HEK293 (cell line): ENCODE data around the gene CDC25C.

Source experiments
- CTCF ChIA-PET: fragments of 350-600 bp; formaldehyde crosslinking; extraction: SDS; loops from one replicate; lab custom pipeline; 2021; ENCODE audit warnings: antibody characterized with exemption; lab: Yijun Ruan, JAX
- POLR2A ChIA-PET: fragments of 300-600 bp; formaldehyde crosslinking; extraction: SDS; loops from one replicate; lab custom pipeline; 2020; ENCODE audit warnings: antibody characterized with exemption, inconsistent platforms; lab: Yijun Ruan, JAX
- H3K27ac ChIP-seq: fragments of 200-500 bp; sonication (Bioruptor generic); 2 replicates; pipeline ENCODE4 v1.5.1; 2014; ENCODE audit warnings: low read depth, low read length, control low read depth, inconsistent platforms; ENCODE audit errors: extremely low read depth
- H3K36me3 ChIP-seq, 2 experiments: fragments of 200-500 bp in 1 of 2; sonication (Bioruptor generic) in 1 of 2; 1 replicate in 1 of 2; 2 replicates in 1 of 2; pipeline ENCODE4 v1.5.1; 2014 to 2017; ENCODE audit warnings: inconsistent platforms in 2 of 2, low read length in 2 of 2; ENCODE audit not compliant: control insufficient read depth in 2 of 2, insufficient read depth in 1 of 2
- H3K4me1 ChIP-seq: fragments of 200-500 bp; sonication (Bioruptor generic); 2 replicates; pipeline ENCODE4 v1.5.1; 2014; ENCODE audit warnings: mild to moderate bottlenecking, low read length, inconsistent platforms; ENCODE audit not compliant: control insufficient read depth, insufficient read depth
- H3K4me3 ChIP-seq: 2 replicates; pipeline ENCODE4 v1.5.1; 2011; ENCODE audit warnings: low read depth, mild to moderate bottlenecking, control low read depth, low read length, moderate library complexity
- H3K9me3 ChIP-seq: fragments of 200-500 bp; sonication (Bioruptor generic); 2 replicates; pipeline ENCODE4 v1.5.1; 2014; ENCODE audit warnings: low read depth, low read length, inconsistent platforms; ENCODE audit not compliant: control insufficient read depth, insufficient read depth
- BCL11A ChIP-seq: fragments of 450-650 bp; formaldehyde crosslinking; IDR thresholded peaks from 2 replicates; pipeline ENCODE4 v1.5.1; 2016; ENCODE audit warnings: low read depth, missing biosample characterization, missing genetic modification characterization
- GLI4 ChIP-seq: fragments of 450-650 bp; formaldehyde crosslinking; IDR thresholded peaks from 2 replicates; pipeline ENCODE4 v1.5.1; 2016; ENCODE audit warnings: missing biosample characterization, missing genetic modification characterization
- REPIN1 ChIP-seq: fragments of 450-650 bp; formaldehyde crosslinking; IDR thresholded peaks from 2 replicates; pipeline ENCODE4 v1.5.1; 2017; ENCODE audit warnings: missing biosample characterization, missing genetic modification characterization, low read depth
- ZBTB1 ChIP-seq: fragments of 450-650 bp; formaldehyde crosslinking; IDR thresholded peaks from 2 replicates; pipeline ENCODE4 v1.5.1; 2016; ENCODE audit warnings: missing biosample characterization, missing genetic modification characterization
- ZBTB10 ChIP-seq: fragments of 450-650 bp; formaldehyde crosslinking; IDR thresholded peaks from 2 replicates; pipeline ENCODE4 v1.5.1; 2016; ENCODE audit warnings: missing biosample characterization, missing genetic modification characterization
- ZBTB8A ChIP-seq: fragments of 450-650 bp; formaldehyde crosslinking; IDR thresholded peaks from 2 replicates; pipeline ENCODE4 v1.5.1; 2016; ENCODE audit warnings: missing biosample characterization, missing genetic modification characterization
- ZFP41 ChIP-seq: fragments of 450-650 bp; formaldehyde crosslinking; IDR thresholded peaks from 2 replicates; pipeline ENCODE4 v1.5.1; 2016; ENCODE audit warnings: missing biosample characterization, missing genetic modification characterization, borderline replicate concordance
- ZNF10 ChIP-seq: fragments of 450-650 bp; formaldehyde crosslinking; IDR thresholded peaks from 2 replicates; pipeline ENCODE4 v1.5.1; 2017; ENCODE audit warnings: missing biosample characterization, missing genetic modification characterization
- ZNF132 ChIP-seq: fragments of 450-650 bp; formaldehyde crosslinking; IDR thresholded peaks from 2 replicates; pipeline ENCODE4 v1.5.1; 2017; ENCODE audit warnings: missing biosample characterization, missing genetic modification characterization, borderline replicate concordance
- ZNF24 ChIP-seq: fragments of 450-650 bp; formaldehyde crosslinking; IDR thresholded peaks from 2 replicates; pipeline ENCODE4 v1.5.1; 2016; ENCODE audit warnings: missing biosample characterization, missing genetic modification characterization
- ZNF274 ChIP-seq, 2 experiments: fragments of 200-500 bp in 1 of 2; fragments of 450-650 bp in 1 of 2; sonication (Bioruptor generic) in 1 of 2; formaldehyde crosslinking in 1 of 2; IDR thresholded peaks; 2 replicates each; pipeline versions ENCODE4 v1.5.1 to v1.6.1; 2014 to 2016; ENCODE audit warnings: borderline replicate concordance in 1 of 2, inconsistent platforms in 1 of 2, low read length in 1 of 2, missing biosample characterization in 1 of 2, missing genetic modification characterization in 1 of 2
- ZNF335 ChIP-seq: fragments of 450-650 bp; formaldehyde crosslinking; conservative IDR thresholded peaks from 2 replicates; pipeline ENCODE4 v1.5.1; 2016; ENCODE audit warnings: missing biosample characterization, missing genetic modification characterization
- ZNF398 ChIP-seq: fragments of 450-650 bp; formaldehyde crosslinking; IDR thresholded peaks from 2 replicates; pipeline ENCODE4 v1.5.1; 2017; ENCODE audit warnings: missing biosample characterization, missing genetic modification characterization
- ZNF670 ChIP-seq: fragments of 450-650 bp; formaldehyde crosslinking; IDR thresholded peaks from 2 replicates; pipeline ENCODE4 v1.5.1; 2016; ENCODE audit warnings: missing biosample characterization, missing genetic modification characterization, low read depth
- ZNF776 ChIP-seq: fragments of 450-650 bp; formaldehyde crosslinking; IDR thresholded peaks from 2 replicates; pipeline ENCODE4 v1.5.0; 2017; ENCODE audit warnings: missing biosample characterization, missing genetic modification characterization, borderline replicate concordance
- ZNF777 ChIP-seq: fragments of 450-650 bp; formaldehyde crosslinking; IDR thresholded peaks from 2 replicates; pipeline ENCODE4 v1.5.1; 2017; ENCODE audit warnings: missing biosample characterization, missing genetic modification characterization, borderline replicate concordance
- ZNF791 ChIP-seq: fragments of 450-650 bp; formaldehyde crosslinking; IDR thresholded peaks from 2 replicates; pipeline ENCODE4 v1.5.1; 2016; ENCODE audit warnings: missing biosample characterization, missing genetic modification characterization
- TF ChIP-seq, protein P1 (sequence below): fragments of 450-650 bp; formaldehyde crosslinking; IDR thresholded peaks from 2 replicates; pipeline ENCODE4 v1.5.1; 2016; ENCODE audit warnings: missing biosample characterization, missing genetic modification characterization, low read depth
- TF ChIP-seq, protein P2 (sequence below): fragments of 450-650 bp; formaldehyde crosslinking; IDR thresholded peaks from 2 replicates; pipeline ENCODE4 v1.5.1; 2016; ENCODE audit warnings: missing biosample characterization, missing genetic modification characterization
- TF ChIP-seq, protein P3 (sequence below): fragments of 450-650 bp; IDR thresholded peaks from 2 replicates; pipeline ENCODE4 v1.5.1; 2018; ENCODE audit warnings: missing biosample characterization, missing genetic modification characterization

CDC25C gene

GRCh38 chr5:138338411-138339090, 6.9 kb upstream of the CDC25C start (continued):
- TF ChIP-seq ZNF132 (tag by site-specific recombination), result no peak
- TF ChIP-seq ZBTB1 (tag by site-specific recombination), result no peak; the same call in 1 of the 2 replicates
- TF ChIP-seq, protein P1, sequence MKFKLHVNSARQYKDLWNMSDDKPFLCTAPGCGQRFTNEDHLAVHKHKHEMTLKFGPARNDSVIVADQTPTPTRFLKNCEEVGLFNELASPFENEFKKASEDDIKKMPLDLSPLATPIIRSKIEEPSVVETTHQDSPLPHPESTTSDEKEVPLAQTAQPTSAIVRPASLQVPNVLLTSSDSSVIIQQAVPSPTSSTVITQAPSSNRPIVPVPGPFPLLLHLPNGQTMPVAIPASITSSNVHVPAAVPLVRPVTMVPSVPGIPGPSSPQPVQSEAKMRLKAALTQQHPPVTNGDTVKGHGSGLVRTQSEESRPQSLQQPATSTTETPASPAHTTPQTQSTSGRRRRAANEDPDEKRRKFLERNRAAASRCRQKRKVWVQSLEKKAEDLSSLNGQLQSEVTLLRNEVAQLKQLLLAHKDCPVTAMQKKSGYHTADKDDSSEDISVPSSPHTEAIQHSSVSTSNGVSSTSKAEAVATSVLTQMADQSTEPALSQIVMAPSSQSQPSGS (tag by site-specific recombination), result no peak
- TF ChIP-seq ZBTB10 (tag by site-specific recombination), result peak; percentile 8; the same call in 1 of the 2 replicates
- TF ChIP-seq ZNF335 (tag by site-specific recombination), result peak; percentile 87
- TF ChIP-seq ZBTB8A, result peak; percentile 26; the same call in 1 of the 2 replicates
- TF ChIP-seq ZNF10 (tag by site-specific recombination), result no peak
- no peak for TF ChIP-seq BCL11A
- TF ChIP-seq ZNF776 (tag by site-specific recombination), result no peak
- TF ChIP-seq ZNF670 (tag by site-specific recombination), result no peak
- no peak for TF ChIP-seq ZNF398 (tag by site-specific recombination)

DNA sequence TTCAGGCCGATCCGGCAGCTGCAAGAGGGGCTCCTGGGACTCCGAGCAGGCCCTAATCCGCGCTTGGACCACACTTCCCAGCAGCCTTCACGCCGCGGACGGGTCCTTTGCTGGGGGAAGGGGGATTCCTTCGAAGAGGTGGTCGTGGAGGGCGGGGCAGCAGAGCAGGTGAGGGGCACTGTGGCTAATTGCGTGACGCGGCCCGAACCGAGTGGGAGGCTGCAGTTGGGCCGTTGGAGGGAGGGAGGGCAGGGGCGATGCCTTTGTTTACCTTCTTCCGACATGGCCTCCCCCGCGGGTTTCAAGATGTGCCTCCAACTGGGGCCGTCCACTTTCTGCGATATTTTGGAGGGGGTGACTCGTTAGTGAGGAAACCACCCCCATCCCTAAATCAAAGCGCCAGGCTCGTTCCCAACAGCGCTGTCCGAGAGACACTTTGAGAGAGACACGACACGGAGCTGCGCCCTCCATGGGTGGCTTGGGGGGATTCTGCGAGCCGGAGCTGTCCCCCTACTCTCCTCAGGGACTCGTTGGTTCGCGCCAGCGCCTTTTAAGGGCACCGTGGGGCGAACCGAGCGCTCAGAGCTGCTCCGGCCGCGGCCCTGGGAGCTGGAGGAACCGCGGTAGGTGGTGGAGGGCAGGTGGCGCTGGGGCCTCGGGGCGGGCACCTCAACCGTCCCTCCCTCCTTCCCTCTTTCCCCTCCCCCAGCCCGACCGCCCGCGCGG, 6.2 kb upstream of the CDC25C start, which contains the start of gene FAM53C:
Gene FAM53C, plus strand, starts transcription at position 582 of the 726 bp plus-strand sequence. CDS start 3,070 bp downstream, outside the sequence.
- peaks cover 12 to 33% of the 10 kb centered on the region in 2 experiments for H3K36me3 ChIP-seq
- H3K4me1 ChIP-seq, result peaks cover 8% of the 10 kb centered on the region
- POLR2A ChIA-PET, result interaction anchor here (0.6 to 3.7 kb wide), 22 partner anchors 10 to 305 kb away, joined by 3 to 114 read pairs (median 4); partner anchors contain the start of genes BRD8, CDC23, EGR1 and ETF1
- no peaks in the 10 kb centered on the region for H3K9me3 ChIP-seq
- peak within 1 kb of the TSS; percentile 83 for H3K4me3 ChIP-seq
- peak within 1 kb of the TSS; percentile 98 for H3K27ac ChIP-seq
- CTCF ChIA-PET, result interaction anchor here (2.2 to 17.0 kb wide), 2 partner anchors 15 to 115 kb away, joined by 8 to 273 read pairs; partner anchors contain the start of gene KDM3B
- 0 out of 2 replicates have a peak, but pooled peaks have one; percentile 31 for TF ChIP-seq REPIN1 (tag by site-specific recombination)
- TF ChIP-seq, protein P2, sequence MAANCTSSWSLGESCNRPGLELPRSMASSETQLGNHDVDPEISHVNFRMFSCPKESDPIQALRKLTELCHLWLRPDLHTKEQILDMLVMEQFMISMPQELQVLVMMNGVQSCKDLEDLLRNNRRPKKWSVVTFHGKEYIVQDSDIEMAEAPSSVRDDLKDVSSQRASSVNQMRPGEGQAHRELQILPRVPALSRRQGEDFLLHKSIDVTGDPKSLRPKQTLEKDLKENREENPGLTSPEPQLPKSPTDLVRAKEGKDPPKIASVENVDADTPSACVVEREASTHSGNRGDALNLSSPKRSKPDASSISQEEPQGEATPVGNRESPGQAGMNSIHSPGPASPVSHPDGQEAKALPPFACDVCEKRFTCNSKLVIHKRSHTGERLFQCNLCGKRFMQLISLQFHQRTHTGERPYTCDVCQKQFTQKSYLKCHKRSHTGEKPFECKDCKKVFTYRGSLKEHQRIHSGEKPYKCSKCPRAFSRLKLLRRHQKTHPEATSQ (tag by site-specific recombination), result no peak
- TF ChIP-seq ZNF24 (tag by site-specific recombination), result peak; percentile 5; the same call in 1 of the 2 replicates
- TF ChIP-seq ZNF791, result no peak
- TF ChIP-seq ZNF777, result peak; percentile 15; the same call in 1 of the 2 replicates
- 0 out of 2 replicates have a peak, but pooled peaks have one; percentile 48 for TF ChIP-seq ZFP41
- TF ChIP-seq ZNF274 (IDR thresholded peaks at IDR 0.05; ENCODE audit: low read length), result no peak
- TF ChIP-seq ZNF274 (tag by site-specific recombination; IDR thresholded peaks at IDR 0.05; ENCODE audit: borderline replicate concordance), result no peak
- TF ChIP-seq, protein P3, sequence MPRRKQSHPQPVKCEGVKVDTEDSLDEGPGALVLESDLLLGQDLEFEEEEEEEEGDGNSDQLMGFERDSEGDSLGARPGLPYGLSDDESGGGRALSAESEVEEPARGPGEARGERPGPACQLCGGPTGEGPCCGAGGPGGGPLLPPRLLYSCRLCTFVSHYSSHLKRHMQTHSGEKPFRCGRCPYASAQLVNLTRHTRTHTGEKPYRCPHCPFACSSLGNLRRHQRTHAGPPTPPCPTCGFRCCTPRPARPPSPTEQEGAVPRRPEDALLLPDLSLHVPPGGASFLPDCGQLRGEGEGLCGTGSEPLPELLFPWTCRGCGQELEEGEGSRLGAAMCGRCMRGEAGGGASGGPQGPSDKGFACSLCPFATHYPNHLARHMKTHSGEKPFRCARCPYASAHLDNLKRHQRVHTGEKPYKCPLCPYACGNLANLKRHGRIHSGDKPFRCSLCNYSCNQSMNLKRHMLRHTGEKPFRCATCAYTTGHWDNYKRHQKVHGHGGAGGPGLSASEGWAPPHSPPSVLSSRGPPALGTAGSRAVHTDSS (tag by site-specific recombination), result peak; percentile 48; the same call in 1 of the 2 replicates
- TF ChIP-seq GLI4 (tag by site-specific recombination), result peak; percentile 92
